Hematopoietic multipotent progenitor cell treated with erythropoietin and hydrocortisone succinate and interleukin-3 and kit ligand, for 4 days (in vitro differentiated cells): Measurements from ENCODE around the gene STX1A.

Source experiments
- DNase-seq: peaks from one replicate; pipeline ENCODE4 v3.0.0-alpha.2; 2015

The STX1A gene

GRCh38 chr7:73718905-73719805 lies at the start of gene STX1A:
Gene STX1A, minus strand, starts transcription at chr7:73719669. Its CDS starts 38 bp downstream, at chr7:73719631.
- peak; percentile 82 for DNase-seq

GRCh38 chr7:73768641-73769480 lies 49.4 kb upstream of the STX1A start:
- no peak for DNase-seq

- no peak for DNase-seq
Observed at GRCh38 chr7:73766556-73767229, 47.2 kb upstream of the STX1A start.

GRCh38 chr7:73762659-73762999 lies 43.2 kb upstream of the STX1A start:
- no peak for DNase-seq

- DNase-seq, result no peak
Observed at GRCh38 chr7:73761854-73762658, 42.6 kb upstream of the STX1A start.

- DNase-seq, result peak; percentile 88
Observed at GRCh38 chr7:73758581-73759138, 39.2 kb upstream of the STX1A start.

GRCh38 chr7:73749931-73750776 lies 30.7 kb upstream of the STX1A start:
- DNase-seq, result peak; percentile 96

- DNase-seq, result no peak
Observed at GRCh38 chr7:73746378-73746777, 26.9 kb upstream of the STX1A start.

- no peak for DNase-seq
Observed at GRCh38 chr7:73742753-73743641, 23.5 kb upstream of the STX1A start.

GRCh38 chr7:73742338-73742752 lies 22.9 kb upstream of the STX1A start:
- no peak for DNase-seq

- DNase-seq, result no peak
Observed at GRCh38 chr7:73741600-73741999, 22.1 kb upstream of the STX1A start.

- DNase-seq, result no peak
Observed at GRCh38 chr7:73740771-73741170, 21.3 kb upstream of the STX1A start.

- DNase-seq, result no peak
Observed at GRCh38 chr7:73740212-73740611, 20.7 kb upstream of the STX1A start.

- no peak for DNase-seq
Observed at GRCh38 chr7:73739387-73739767, 19.9 kb upstream of the STX1A start.

GRCh38 chr7:73738612-73739386 lies 19.3 kb upstream of the STX1A start, which contains the start of gene ABHD11:
Gene ABHD11, minus strand, starts transcription at chr7:73738802. Its CDS starts 32 bp downstream, at chr7:73738770.
- DNase-seq, result peak; percentile 96

GRCh38 chr7:73738220-73738611 lies 18.7 kb upstream of the STX1A start:
- peak; percentile 82 for DNase-seq

- no peak for DNase-seq
Observed at GRCh38 chr7:73737491-73738219, 18.2 kb upstream of the STX1A start.

GRCh38 chr7:73736885-73737284 lies 17.4 kb upstream of the STX1A start:
- DNase-seq, result no peak
